ENCODE measurements around the gene MTMR8.

GRCh38 chrX:64321507-64321906, 73.7 kb downstream of the MTMR8 start:
- TF ChIP-seq CTCF (IDR thresholded peaks at IDR 0.05 in 2 of 3, conservative IDR thresholded peaks at IDR 0.05 in 1 of 3; ENCODE audit: borderline replicate concordance in 1 of 3, insufficient read depth in 1 of 3, low read depth in 2 of 3, low read length in 2 of 3) (no peak), POLR2A (IDR thresholded peaks at IDR 0.05; ENCODE audit: borderline replicate concordance, extremely low read depth, insufficient read depth, insufficient read length) (no peak), MAX (IDR thresholded peaks at IDR 0.05) (no peak), POLR2AphosphoS5 (IDR thresholded peaks at IDR 0.05; ENCODE audit: low read depth, low read length) (no peak), EZH2 (IDR thresholded peaks at IDR 0.05) (no peak), SRF (IDR thresholded peaks at IDR 0.05; ENCODE audit: low read depth) (no peak), SIN3A (IDR thresholded peaks at IDR 0.05; ENCODE audit: low read depth) (no peak), ZBTB33 (IDR thresholded peaks at IDR 0.05; ENCODE audit: extremely low read depth, insufficient replicate concordance, low read length) (no peak), RAD21 (IDR thresholded peaks at IDR 0.05; ENCODE audit: low read depth) (no peak), EZH2phosphoT487 (IDR thresholded peaks at IDR 0.05; ENCODE audit: borderline replicate concordance) (no peak), JUND (IDR thresholded peaks at IDR 0.05) (no peak), EGR1 (IDR thresholded peaks at IDR 0.05; ENCODE audit: low read depth) (no peak)
